NCI-H1436 treated with DMSO at 0.1 percent for 48 hours (cell line): ENCODE results near the gene CHSY3.

Experiments
- DNase-seq: peaks from one replicate; lab custom pipeline; 2025; lab: John Stamatoyannopoulos, UW

The CHSY3 gene

DNA sequence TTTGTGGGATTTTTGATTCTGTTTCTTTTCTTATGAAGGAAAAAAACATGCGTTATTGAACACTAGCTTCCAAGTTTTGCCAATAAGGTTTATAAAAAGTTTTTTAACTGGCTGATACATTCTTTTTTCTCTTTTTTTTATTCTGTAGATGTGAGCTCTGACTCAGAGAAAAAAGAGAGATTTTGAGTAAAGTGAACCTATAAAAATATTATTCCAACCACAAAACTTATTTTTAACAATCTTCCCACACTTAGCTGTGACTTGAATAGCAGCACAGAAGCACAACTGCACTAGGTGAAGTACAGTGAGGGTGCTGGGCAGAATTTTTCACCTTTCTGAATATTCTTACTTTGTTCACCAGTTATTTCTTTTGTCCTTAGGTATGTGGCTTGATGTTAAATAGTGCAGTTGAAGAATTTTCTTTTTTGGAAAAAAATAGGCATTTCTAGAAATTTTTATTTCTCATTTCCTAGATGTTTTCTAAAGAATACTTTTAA, 41.6 kb downstream of the CHSY3 start:
- DNase-seq: no peak

DNA sequence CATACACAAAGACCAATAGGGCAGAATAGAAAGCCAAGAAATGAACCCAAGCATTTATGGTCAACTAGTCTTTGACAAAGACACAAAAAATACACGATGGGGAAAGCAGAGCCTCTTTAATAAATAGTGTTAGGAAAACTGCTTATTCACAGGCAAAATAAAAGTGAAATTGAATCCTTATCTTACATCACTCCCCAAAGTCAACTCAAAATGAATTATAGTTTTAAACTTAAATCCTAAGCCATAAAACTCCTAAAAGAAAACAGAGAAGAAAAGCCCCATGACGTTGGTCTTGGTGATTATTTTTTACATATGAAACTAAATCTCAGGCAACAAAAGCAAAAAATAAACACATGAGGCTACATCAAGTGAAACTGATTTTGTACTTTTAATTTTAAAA, 46.8 kb downstream of the CHSY3 start:
- no peak for DNase-seq

DNA sequence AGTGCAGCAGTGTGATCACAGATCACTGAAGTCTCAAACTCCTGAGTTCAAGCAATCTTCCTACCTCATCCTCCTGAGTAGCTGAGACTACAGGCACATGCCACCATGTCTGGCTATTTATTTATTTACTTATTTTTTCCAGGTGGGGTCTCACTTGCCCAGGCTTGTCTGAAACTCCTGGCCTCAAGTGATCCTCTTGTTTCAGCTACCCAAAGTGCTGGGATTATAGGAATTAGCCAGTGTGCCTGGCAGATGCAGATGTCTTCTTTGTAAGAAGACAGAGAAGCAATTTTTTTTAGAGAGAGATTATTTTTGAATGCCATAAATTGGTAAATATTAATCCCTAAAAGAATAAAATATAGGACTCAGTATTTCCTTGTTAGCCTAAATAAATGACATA, 54.3 kb downstream of the CHSY3 start:
- no peak for DNase-seq

DNA sequence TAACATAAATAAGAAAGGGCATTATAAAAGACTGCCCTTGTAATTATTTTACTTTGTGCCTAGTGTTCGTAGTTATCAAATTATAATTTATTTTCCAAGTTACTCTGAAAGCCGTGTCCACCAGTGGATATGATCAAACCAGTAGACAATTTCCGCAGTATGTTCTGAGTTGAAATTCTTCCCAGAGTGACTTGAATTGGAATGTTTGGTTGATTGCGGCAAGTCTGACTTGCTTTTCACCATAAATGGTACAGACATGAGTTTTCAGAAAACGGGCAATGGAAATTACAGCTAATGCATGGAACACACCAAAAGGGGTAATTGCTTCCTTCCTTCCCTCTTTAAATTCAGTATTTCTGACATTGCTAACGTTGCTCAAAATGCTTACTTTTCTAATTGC, 56.6 kb downstream of the CHSY3 start:
- no peak for DNase-seq

DNA sequence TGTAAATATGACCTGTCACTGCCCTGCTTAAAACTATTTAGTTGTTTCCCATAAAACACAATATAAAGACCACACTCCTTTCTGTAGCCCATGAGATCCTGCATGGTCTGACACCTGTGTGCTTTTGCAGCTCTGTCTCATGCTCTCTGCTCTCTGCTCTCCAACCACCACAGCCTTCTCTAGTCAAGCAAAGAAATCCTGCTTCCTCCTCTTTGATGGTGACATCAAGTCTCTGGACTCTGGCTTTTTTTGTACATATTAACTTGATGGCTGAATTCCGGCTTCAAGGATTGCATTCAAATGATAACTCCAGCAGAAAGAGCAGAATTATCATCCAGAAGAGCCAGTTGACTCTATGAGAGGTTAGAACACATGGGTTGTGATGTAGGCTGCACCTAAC, 58.2 kb downstream of the CHSY3 start:
- DNase-seq: no peak

DNA sequence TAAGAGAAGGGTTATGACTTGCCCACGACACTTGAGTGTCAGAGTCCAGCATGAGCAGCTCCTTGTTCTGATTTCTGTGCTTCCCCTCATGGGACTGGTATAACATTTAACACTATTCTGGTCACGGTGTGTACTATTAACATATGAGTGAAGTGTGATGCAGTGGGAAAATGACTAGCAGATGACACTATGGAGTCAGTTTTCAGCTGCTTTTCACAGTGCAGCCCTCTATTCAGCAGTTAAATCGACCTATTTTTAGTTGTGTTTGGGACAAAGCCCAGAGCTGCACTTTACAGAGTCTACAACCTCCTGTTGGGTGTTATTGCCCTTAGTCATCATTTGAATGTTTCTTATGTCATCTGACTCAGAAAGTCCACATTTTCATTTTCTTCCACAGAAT, 59.1 kb downstream of the CHSY3 start:
- DNase-seq: no peak

DNA sequence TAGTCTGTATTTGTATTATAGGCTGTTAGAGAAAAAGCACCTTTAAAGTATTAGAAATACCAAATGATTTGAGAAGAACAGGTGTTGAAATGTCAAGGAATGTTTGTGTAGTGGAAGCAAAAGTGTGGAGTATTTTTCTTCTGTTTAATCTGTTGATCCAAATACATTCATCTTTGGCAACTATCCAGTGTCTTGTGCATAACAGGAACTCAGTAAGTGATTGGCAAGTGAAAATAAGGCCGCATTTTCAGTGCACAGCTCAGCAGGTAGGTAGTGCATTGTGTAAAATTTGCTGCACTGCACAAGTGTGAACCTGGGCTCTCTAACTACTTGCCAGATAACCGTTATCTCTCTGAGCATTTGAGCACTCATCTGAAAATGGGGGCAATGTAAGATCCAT, 61.8 kb downstream of the CHSY3 start:
- no peak for DNase-seq

DNA sequence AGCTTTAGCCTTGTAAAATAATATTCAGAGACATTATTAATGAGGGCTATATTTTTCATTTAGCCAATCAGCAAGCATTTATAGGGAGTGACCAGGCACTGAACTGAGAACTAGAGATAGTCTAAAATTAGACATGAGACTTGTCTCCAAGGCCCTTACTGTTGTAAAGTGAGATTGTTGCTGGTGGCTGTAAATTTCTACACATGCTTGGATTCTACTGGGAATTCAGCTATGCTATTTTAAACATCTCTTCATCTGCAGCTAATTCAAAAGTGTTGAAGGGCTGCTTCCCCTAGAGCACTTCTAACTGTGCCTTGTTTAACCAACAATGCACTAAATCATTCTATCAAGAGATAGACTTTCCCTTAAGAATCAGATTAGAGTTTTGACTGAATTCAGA, 67.4 kb downstream of the CHSY3 start:
- DNase-seq: no peak

DNA sequence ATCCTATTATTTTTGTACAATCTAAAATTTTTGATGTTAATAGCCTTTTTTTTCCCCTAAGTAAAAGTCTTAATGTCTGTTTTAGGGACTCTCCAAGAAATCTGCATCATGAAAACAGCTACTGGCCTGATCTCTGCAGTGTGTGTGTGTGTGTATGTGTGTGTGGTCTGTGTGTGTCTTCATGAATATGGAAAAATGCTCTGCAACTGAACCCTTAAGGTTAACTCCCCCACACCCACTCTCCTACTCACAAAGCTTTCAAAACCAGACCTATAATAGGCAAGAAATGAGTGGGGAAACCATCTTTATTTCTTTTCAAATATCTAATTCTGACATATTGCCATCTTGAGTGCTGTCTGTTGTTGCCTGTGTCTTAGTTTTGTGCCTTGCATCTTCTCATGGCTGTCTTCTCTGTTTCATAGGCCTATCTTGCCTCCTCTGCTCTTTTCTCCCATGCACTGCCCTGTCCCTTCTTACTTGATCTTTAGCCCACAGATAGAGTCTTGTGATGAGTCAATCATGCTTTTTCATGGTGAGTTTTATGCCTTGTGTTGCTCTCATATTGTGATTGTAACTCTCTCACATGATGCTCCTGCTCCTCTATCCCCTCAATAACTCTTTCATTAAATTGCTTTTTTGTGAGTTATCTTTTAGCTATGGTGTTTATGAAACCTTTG, 68.3 kb downstream of the CHSY3 start:
- no peak for DNase-seq

DNA sequence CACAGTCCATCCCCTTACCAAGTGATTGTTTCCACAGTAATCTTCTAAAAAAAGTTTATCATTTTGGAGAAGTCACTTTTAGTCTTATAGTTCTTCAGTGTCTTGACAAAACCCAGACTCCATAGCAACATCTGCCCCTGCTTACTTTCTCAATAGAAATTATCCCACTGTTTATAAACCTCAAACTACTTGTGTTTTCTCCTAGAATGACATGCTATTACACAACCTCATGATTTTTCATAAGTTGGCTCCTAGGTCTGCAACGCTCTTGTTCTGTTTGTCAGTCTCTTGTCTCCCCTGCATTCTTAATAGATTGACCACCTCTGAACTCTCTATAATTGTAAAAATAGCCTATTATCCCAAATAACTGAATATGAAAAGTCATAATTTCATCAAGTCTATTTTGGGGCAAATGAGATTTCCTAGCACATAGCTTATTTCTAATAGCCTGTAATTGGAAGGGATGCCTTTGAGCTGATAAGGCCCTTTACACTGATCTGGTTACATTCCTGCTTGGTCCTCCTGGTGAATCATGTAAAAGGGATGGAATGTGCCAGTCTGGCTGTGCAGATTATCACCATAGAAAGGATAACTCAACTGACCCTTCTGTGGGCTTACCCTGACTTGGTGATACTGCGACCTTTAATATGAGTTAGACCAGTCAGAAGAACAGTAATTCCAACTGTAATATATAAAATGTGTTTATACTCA, 69.6 kb downstream of the CHSY3 start:
- no peak for DNase-seq

DNA sequence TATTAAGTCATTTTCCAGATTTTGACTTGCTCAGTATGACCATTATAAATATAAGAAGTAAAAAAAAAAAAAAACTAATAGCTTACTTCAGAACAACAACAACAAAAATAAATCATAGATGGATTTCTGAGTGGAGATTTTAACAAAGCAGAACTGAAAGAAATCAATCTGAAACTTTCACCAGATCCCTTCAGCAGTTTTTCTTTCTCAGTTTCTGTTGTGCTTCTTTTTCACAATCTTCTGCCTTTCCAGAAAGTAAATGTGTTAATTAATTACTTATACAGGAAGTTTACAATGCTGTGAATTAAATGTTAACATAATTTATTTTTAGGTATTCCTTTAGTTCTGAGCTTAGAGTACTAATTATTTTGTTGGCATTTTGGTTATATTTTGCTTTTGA, 73.5 kb downstream of the CHSY3 start:
- DNase-seq: no peak

DNA sequence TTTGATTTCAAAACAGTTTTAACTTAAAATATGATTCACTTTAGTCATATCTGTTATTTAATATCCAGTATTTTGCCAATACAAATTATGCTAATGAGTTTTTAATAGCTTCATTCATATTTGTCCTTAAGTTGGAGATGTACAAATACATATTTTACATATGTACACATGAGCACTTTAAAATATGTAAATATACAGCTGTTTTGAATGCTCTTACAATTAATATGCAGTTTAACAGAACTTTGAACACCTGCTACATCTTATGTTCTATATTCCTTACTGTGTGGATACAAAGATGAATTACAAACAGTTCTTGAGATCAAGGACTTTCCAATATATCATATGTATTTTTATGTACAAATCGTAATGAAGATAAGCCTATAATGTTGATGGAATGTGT, 74.0 kb downstream of the CHSY3 start:
- DNase-seq: no peak

DNA sequence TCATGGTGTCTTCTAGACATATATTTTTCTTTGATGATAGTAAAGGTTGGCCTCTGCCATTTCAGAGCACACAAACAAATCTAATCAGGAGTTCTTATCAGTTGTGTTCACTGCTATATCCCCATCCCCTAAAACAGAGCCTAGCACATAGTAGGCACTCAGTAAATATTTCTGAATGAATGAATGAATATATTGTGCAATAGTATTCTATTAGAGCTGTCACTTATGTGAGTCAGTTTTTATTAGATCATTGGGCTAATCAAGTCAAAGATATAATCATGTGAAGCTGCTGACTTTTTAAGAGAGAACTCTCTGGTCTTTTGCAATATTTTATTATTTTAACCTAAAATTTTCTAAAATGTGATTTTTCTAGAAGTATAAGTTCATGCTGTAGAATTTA, 84.2 kb downstream of the CHSY3 start:
- no peak for DNase-seq

DNA sequence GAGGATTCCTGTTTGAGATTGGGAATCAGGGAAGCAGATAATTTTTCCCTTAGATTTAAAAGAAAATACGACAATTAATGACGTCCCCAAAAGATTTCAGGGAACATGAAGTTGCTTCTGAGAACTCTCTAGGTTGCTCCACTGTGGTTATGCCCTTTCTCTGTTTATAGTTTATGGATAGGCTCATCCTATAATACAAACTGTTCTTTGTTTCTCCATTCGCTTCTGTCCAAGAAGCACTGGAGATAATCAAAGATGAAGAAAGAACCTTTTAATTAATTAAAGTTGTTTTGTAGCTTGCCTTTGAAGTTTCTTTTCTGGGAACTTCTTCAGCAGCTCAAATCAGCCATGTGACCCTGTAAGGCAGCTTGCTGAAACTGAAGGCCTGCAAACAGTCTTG, 87.5 kb downstream of the CHSY3 start:
- no peak for DNase-seq

DNA sequence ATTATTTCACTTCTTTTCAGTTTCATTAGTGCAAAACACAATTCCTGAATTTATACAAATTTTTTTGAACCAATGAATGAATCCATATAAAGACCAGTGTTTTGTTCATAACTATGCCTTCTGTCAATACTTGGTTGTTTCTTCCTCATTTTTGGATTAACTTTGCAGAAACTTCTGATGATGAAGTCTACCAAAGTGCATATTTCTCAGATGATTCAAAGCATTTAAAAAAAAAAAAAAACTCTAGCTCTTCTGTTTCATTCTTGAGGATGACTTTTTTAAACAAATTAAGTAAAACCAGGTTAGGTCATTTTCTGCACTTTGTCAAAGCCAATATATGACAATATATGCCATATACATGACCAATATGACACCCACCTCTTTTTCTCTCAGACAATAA, 92.6 kb downstream of the CHSY3 start:
- no peak for DNase-seq

DNA sequence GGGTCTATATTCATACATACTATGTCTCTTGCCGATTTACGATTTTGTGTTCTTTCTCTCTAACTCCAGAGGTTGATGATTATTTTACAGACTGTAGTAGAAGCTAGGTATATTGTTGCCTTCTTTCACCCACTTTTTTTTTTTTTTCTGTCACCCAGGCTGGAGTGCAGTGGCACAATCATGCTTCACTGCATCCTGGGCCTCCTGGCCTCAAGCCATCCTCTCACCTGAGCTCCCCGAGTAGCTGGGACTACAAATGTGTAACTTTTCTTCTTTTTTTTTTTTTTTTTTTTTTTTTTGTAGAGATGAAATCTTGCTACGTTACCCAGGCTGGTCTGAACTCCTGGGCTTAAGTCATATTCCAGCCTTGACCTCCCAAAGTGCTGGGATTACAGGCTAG, 96.2 kb downstream of the CHSY3 start:
- DNase-seq: no peak

DNA sequence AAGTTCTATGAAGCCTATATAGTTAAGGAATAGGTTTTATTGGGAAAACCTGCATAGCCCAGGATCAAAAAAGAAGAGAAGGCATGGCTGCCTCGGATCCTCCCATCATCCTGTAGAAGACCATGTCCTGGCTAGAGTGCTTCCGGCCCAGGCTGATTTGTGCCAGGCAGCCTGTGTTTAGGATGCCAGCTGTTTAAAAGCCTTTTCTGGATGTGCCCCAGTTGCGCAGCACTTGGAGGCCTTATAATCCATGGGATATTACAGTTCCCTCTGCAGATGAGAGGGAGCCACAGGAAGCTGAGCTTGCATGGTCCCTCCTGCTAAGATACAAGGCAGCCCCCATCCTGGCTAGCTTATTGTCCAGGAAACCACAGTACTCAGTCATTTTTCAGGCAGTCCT, 97.9 kb downstream of the CHSY3 start:
- no peak for DNase-seq

DNA sequence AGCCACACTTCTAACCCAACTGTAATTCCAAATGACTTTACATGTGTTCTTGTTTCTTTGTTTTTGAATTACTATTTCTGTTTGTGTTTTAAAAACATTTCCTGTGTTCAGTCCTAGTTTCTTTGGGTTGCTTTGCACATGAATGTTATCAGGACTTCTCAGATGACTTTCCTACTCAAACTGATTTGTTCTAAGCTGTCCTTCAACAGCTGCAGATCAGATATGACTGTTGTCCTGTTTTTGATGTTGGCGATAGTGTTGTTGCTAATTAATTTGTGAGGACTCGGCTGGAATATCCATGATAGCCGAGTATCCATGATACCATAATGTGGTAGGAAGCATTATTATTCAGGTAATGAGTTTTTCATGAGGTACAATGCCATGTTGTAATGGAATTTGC, 98.6 kb downstream of the CHSY3 start:
- DNase-seq: no peak

DNA sequence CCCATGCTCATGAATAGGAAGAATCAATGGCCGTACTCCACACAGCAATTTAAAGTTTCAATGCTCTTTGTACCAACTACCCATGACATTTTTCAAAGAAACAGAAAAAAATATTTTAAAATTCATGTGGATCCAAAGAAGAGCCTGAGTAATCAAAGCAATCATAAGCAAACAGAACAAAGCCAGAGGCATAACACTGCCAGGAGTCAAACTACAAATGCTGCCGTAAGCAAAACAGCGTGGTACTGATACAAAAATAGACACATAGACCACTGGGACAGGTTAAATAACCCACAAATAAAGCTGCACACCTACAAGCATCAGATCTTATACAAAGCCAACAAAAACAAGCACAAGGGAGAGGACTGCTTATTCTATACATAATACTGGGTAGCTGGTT, 107.7 kb downstream of the CHSY3 start:
- no peak for DNase-seq

DNA sequence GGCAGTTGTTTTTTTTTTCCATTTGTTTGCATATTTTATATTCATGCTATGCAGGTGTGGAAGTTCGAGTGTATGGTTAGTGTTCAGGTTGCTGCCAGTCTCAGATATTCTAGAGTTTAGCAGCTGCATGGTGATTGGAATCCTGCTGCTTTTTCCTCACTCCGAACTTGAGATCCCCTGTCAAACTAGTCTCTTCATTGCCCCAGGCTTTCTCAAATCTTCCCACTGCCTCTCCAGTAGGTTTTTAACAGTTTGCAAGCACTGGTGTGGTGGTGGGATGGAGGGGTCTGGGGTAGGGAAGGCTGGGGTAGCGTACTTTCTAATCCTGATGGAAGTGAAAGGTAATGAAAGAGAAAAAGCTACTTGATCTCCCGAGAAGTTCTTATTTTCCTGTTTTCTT, 112.9 kb downstream of the CHSY3 start:
- DNase-seq: no peak

DNA sequence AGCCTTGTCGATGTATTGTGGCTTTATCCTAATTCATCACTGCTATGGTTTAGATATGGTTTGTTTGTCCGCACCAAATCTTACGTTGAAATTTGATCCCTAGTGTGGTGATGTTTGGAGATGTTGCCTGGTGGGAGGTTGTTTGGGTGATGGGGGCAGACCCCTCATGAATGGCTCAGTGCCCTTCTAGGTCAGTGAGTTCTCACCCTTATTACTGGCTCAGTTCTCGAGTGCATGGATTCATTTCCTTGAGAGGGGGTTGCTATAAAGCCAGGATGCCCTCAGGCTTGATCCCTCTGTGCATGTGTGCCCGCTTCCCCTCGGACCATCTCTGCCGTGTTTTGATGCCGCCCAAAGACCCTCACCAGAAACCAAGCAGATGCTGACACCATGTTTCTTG, 114.4 kb downstream of the CHSY3 start:
- no peak for DNase-seq

DNA sequence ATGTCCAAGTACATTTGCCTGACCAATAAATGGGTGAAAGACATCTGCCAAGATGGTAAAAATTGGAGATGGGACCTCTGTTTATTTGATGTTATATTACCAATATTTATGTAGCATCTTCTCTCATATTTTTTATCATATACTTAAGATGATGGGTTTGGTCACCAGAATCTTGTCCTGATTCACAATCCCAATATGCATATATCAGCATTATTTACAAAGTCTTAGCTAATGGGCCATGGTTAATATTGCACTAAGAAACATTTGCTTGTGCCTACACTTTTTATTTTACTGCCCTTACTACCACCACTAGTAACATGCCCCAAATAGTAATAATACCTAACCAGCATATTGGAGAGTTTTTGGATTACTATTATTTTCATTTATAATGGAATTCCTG, 116.7 kb downstream of the CHSY3 start:
- DNase-seq: no peak

DNA sequence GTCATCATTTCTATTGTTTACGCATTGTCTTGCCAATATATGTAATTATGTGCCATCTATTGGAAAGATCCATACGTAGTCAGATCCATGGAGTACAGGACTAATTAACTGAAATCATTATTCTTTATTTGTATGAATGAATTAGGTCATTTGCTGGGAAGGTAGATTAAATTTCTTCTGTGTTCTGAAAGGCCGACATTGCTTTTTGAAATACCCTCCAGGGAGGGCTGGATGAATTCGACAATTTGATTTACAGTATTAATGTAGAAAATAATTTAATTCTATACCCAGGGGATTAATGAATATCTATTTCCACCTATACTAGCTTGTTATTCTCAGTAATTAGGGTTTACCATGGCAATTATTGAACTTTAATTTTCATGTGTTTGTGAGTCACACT, 117.6 kb downstream of the CHSY3 start:
- no peak for DNase-seq

DNA sequence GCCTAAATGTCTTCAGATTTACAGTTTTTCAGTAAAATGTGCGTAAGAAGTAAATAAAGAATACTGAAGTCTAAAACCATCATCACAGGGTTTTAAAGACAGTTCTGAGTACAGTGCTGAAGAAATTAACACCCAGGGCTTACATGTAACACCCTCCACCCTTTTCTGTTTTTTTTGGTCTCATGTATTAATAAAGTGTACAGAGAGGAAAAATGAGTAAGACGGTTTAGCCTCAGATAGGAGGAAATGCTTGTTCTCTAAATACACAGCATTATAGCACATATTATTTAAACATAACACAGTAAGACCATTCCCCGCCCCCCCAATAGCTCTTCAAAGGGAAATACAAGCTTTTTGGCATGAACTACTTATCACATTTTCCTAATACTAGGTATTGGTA, 119.3 kb downstream of the CHSY3 start:
- DNase-seq: no peak
